Left ventricle myocardium inferior (tissue), 1 donor: Measurements from ENCODE around the gene BOD1L1. TPM values are rescaled to one million over a fixed set of nuclear protein-coding genes. Genes with fewer than 3 reads are reported as not detected.

Experiments used
- DNase-seq: peaks from one replicate; pipeline ENCODE4 v3.0.0-alpha.2; 2020
- H3K27ac ChIP-seq: fragments of 200-600 bp; replicated peaks from 2 replicates; pipeline ENCODE4 v1.8.0; 2021
- H3K27me3 ChIP-seq: fragments of 200-600 bp; 2 replicates; pipeline ENCODE4 v1.8.0; 2021; ENCODE audit warnings: low read depth
- H3K36me3 ChIP-seq: fragments of 200-600 bp; 2 replicates; pipeline ENCODE4 v1.8.0; 2021
- H3K4me1 ChIP-seq: fragments of 200-600 bp; 2 replicates; pipeline ENCODE4 v1.8.0; 2021
- H3K4me3 ChIP-seq: fragments of 200-600 bp; 2 replicates; pipeline ENCODE4 v1.8.0; 2021; ENCODE audit warnings: mild to moderate bottlenecking, moderate library complexity
- H3K9me3 ChIP-seq: fragments of 200-600 bp; replicated peaks from 2 replicates; pipeline ENCODE4 v1.8.0; 2021
- intact Hi-C: fragments of 100-400 bp; cut with micrococcal nuclease; formaldehyde crosslinking; loops from one replicate; pipeline ENCODE4 v1.11.0; 2022
- total RNA-seq: library from RNA; stranded (reverse); fragmentation: NEBNext Ultra II Directional; extraction: Animal tissue kit (Norgen Biotek cat#: 25700); gene quantifications from one replicate; pipeline ENCODE4 v1.2.1, GENCODE V29; 2021
- TF ChIP-seq, protein P1 (sequence below): fragments of 200-600 bp; IDR thresholded peaks from 2 replicates; pipeline ENCODE4 v1.8.0; 2021; ENCODE audit warnings: antibody characterized with exemption, mild to moderate bottlenecking, borderline replicate concordance
- donor health status: DM: no; HTN: yes; CAD: no; lungs with severe emphysema.

Gene BOD1L1
- total RNA-seq, 1 donor from 2014 or later = 17.9 TPM

DNA sequence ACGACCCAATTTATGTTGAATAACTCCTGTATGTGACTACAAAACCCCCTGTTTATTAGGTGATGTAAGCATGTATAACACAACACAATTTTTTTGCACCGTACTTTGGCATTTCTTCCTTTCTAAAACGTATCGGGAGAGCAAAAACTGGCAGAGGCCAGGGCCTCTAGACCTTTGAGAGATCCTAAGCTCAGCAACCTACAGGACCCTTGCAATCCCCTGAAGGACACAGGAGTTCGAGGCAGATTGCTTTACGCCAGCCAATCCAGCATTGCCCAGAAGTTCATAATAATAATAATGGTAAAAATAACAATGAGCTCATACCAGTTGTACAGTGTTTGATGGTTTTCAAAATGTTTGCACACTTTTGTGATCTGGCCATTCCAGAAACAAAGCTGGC, 90.9 kb downstream of the BOD1L1 start:
- Histone ChIP-seq H3K9me3 (no peaks in the 10 kb centered on the region), H3K27me3 (peaks cover 100% of the 10 kb centered on the region), H3K4me3 (no peak overlapping the region), H3K36me3 (no peaks in the 10 kb centered on the region), H3K27ac (no peak overlapping the region), H3K4me1 (peaks cover 38% of the 10 kb centered on the region)
- intact Hi-C loops = no loop called here
- TF ChIP-seq, protein P1, sequence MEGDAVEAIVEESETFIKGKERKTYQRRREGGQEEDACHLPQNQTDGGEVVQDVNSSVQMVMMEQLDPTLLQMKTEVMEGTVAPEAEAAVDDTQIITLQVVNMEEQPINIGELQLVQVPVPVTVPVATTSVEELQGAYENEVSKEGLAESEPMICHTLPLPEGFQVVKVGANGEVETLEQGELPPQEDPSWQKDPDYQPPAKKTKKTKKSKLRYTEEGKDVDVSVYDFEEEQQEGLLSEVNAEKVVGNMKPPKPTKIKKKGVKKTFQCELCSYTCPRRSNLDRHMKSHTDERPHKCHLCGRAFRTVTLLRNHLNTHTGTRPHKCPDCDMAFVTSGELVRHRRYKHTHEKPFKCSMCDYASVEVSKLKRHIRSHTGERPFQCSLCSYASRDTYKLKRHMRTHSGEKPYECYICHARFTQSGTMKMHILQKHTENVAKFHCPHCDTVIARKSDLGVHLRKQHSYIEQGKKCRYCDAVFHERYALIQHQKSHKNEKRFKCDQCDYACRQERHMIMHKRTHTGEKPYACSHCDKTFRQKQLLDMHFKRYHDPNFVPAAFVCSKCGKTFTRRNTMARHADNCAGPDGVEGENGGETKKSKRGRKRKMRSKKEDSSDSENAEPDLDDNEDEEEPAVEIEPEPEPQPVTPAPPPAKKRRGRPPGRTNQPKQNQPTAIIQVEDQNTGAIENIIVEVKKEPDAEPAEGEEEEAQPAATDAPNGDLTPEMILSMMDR = no peak
- DNase-seq = no peak

DNA sequence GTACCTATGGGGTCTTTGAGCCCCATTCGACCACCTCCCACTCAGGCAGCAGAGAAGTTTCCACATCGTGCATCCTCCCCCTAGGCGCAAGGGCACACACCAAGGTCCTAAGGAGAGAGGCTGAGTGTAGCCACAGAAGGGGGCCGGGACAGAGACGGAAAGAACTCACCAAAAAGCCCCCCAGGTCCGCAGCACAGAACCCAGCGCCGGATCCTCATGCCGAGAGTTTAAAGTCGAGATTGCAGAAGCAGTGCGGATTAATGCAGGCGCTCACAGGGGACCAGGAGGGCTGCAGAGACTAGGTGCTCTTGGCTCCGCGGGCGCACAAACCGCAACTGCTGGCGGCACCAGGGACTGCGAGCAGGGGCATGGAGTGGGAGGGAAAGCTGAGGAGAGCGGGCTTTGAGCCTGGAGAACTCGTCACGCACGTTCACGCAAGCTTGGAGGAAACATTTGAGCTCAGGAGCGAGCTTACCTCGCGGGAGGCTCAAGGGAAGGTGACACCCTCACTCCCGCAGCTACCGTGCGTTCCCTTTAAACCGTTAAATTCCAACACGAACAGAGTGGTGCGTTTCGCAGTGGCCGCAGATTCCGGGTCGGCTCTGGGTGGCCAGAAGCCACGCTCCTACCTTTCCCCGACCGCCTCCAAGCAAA, 91.7 kb downstream of the BOD1L1 start:
- no peaks in the 10 kb centered on the region for H3K36me3 ChIP-seq
- intact Hi-C loops = no loop called here
- no peak overlapping the region for H3K27ac ChIP-seq
- H3K9me3 ChIP-seq = no peaks in the 10 kb centered on the region
- no peak overlapping the region for H3K4me3 ChIP-seq
- peaks cover 100% of the 10 kb centered on the region for H3K27me3 ChIP-seq
- DNase-seq = no peak
- TF ChIP-seq, protein P1 = no peak
- H3K4me1 ChIP-seq = peaks cover 38% of the 10 kb centered on the region

GRCh38 chr4:13535118-13535517, 92.4 kb downstream of the BOD1L1 start:
- peaks cover 100% of the 10 kb centered on the region for H3K27me3 ChIP-seq
- no peak for DNase-seq
- no peaks in the 10 kb centered on the region for H3K36me3 ChIP-seq
- peaks cover 31% of the 10 kb centered on the region for H3K4me1 ChIP-seq
- H3K9me3 ChIP-seq = no peaks in the 10 kb centered on the region
- intact Hi-C loops = no loop called here
- TF ChIP-seq, protein P1 = no peak
- no peak overlapping the region for H3K27ac ChIP-seq
- no peak overlapping the region for H3K4me3 ChIP-seq

DNA sequence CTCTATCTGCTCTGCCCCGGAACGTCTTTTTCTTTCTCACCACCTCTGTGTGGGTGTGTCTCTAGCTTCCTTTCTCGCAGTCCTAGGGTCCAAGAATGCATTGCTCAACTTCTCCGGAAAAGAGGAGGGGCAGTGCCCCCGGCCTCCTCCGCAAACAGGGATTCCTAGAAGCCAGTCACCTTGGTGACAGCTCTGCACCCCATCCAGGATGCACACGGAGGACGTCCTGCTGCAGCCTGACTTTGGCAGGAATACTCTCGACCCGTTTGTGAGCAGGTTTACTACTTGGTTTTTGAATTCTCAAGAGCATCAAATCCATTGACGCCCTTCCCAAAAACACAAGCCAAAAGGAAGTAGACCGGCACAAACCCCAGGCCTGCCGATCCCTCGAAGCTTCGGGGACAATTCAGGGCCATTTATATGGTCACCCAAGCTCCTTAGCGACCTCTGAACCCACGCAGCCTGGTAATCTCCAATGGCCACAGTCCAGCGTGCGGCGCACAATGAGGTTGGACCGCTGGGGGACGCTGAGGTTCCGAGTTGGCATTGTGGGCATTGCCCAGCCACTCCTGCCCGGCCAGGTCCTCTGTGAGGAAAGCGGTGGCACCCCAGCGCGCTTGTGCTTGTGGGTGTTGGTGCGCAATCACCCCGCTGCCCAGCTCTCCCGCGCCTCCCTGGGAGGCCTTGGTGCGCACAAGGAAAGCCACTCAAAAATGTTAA, 93.0 kb downstream of the BOD1L1 start:
- H3K9me3 ChIP-seq = no peaks in the 10 kb centered on the region
- H3K27ac ChIP-seq = no peak overlapping the region
- intact Hi-C loops = no loop called here
- no peak for DNase-seq
- H3K36me3 ChIP-seq = no peaks in the 10 kb centered on the region
- no peak overlapping the region for H3K4me3 ChIP-seq
- peaks cover 25% of the 10 kb centered on the region for H3K4me1 ChIP-seq
- H3K27me3 ChIP-seq = peaks cover 100% of the 10 kb centered on the region
- TF ChIP-seq, protein P1 = no peak

- no peak overlapping the region for H3K4me3 ChIP-seq
Observed at GRCh38 chr4:13533670-13534343, 93.7 kb downstream of the BOD1L1 start.

More at GRCh38 chr4:13533670-13534343, 93.7 kb downstream of the BOD1L1 start:
- Histone ChIP-seq H3K27ac (no peak overlapping the region), H3K9me3 (no peaks in the 10 kb centered on the region), H3K27me3 (peaks cover 100% of the 10 kb centered on the region), H3K36me3 (no peaks in the 10 kb centered on the region), H3K4me1 (peaks cover 20% of the 10 kb centered on the region)
- DNase-seq = no peak
- intact Hi-C loops = no loop called here
- TF ChIP-seq, protein P1 = no peak
